ENCODE data around the gene MRPL33.

DNA sequence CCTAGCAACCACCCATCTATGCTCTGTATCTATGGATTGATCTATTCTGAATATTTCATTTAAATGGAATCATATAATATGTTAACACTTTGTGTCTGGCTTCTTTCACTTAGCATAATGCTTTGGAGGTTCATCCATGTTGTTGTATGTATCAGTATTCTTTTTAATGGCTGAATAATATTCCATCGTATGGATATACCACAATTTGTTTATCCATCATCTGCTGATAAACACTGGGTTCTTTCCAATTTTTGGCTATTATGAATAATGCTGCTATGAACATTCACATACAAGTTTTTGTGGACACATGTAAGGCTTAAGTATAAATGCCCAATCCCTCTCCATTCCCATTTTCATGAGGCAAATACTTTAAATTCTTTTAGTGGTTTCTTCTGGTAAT is 52.9 kb downstream of the MRPL33 start:
- no peak for TF ChIP-seq SUZ12 (IDR thresholded peaks at IDR 0.05; ENCODE audit: extremely low read depth, insufficient read depth, insufficient read length)
- no peak for TF ChIP-seq YY1 (IDR thresholded peaks at IDR 0.05; ENCODE audit: insufficient read depth, insufficient read length)

Data from NT2/D1 (cell line).